Forelimb muscle (tissue), 1 donor: ENCODE measurements around the gene ASCL3. TPM values are rescaled to one million over a fixed set of nuclear protein-coding genes. Genes with fewer than 3 reads are reported as not detected.
"Not testable (repeated sequence)": the region's sequence is repeated elsewhere in the genome, so short reads cannot be mapped to it uniquely, and the experiment has no call there.

Source experiments
- DNase-seq: peaks from one replicate; pipeline ENCODE4 v3.0.0-alpha.2; 2013; ENCODE audit warnings: low read depth
- polyA plus RNA-seq: library from polyadenylated mRNA; unstranded; fragments of 120-200 nt; gene quantifications from one replicate; pipeline ENCODE4 v1.2.1, GENCODE V29; 2013; ENCODE audit not compliant: insufficient read length

The ASCL3 gene
- polyA plus RNA-seq, 1 donor, result not detected

GRCh38 chr11:8910649-8911026 lies 32.2 kb downstream of the ASCL3 start:
- no peak for DNase-seq

GRCh38 chr11:8908099-8908498 lies 34.7 kb downstream of the ASCL3 start:
- no peak for DNase-seq

GRCh38 chr11:8907116-8907515 lies 35.7 kb downstream of the ASCL3 start:
- no peak for DNase-seq

- DNase-seq, result no peak
Measured at GRCh38 chr11:8905528-8906165, 37.2 kb downstream of the ASCL3 start.

DNA sequence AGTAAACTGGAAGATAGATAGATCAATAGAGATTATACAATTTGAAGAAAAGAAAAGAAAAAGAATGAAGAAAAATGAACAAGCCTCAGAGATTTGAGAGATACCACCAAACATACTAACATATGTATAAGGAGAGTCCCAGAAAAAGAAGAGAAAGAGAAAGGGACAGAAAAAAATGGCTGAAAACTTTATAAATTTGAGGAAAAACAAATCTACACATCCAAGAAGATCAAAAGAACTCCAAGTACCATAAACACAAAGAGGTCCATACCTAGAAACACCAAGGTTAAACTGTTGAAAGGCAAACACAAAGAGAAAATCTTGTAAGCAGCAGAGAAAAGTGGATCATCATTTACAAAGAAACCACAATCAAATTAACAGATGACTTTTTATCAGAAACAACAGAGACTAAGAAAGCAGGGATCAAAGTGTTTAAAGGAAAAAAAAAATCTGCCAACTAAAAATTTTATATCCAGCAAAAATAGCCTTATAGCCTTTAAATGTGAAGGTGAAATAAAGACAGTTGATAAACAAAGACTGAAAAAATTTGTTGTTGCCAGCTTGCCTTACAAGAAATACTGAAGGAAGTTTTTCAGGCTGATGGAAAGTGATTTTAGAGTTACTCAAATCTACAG lies 43.6 kb downstream of the ASCL3 start:
- DNase-seq, result no peak

DNA sequence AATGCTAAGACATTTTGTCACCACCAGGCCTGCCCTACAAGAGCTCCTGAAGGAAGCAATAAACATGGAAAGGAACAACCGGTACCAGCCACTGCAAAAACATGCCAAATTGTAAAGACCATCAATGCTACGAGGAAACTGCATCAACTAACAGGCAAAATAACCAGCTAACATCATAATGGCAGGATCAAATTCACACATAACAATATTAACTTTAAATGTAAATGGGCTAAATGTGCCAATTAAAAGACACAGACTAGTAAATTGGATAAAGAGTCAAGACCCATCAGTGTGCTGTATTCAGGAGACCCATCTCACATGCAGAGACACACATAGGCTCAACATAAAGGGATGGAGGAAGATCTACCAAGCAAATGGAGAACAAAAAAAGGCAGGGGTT lies 51.6 kb downstream of the ASCL3 start:
- not testable (repeated sequence) for DNase-seq

Other genes with a start within 250 kb of the ASCL3 start
- 23.5 TPM for gene AKIP1, start 31.8 kb downstream of the ASCL3 start, polyA plus RNA-seq
- not detected for gene C11orf16, start 10.1 kb downstream of the ASCL3 start, polyA plus RNA-seq
- gene TMEM9B, start 21.4 kb upstream of the ASCL3 start, polyA plus RNA-seq, result 35.0 TPM
- 0.87 TPM for gene NRIP3, start 61.0 kb upstream of the ASCL3 start, polyA plus RNA-seq
- 31.3 TPM for gene SCUBE2, start 148.6 kb upstream of the ASCL3 start, polyA plus RNA-seq